DND-41 (cell line): ENCODE results near the gene HDAC4.

Experiments
- EZH2 ChIP-seq: IDR thresholded peaks from 3 replicates; pipeline ENCODE4 v1.6.1; 2012; ENCODE audit warnings: borderline replicate concordance, low read depth, mild to moderate bottlenecking, moderate library complexity, low read length, inconsistent platforms; ENCODE audit not compliant: severe bottlenecking
- TF ChIP-seq, protein P1 (sequence below): IDR thresholded peaks from 2 replicates; pipeline ENCODE4 v1.5.1; 2012; ENCODE audit warnings: borderline replicate concordance, low read length, moderate library complexity, mild to moderate bottlenecking; ENCODE audit not compliant: poor library complexity, severe bottlenecking; ENCODE audit errors: extremely low read depth

GRCh38 chr2:239374896-239375277 lies 25.9 kb downstream of the HDAC4 start:
- TF ChIP-seq, protein P1, sequence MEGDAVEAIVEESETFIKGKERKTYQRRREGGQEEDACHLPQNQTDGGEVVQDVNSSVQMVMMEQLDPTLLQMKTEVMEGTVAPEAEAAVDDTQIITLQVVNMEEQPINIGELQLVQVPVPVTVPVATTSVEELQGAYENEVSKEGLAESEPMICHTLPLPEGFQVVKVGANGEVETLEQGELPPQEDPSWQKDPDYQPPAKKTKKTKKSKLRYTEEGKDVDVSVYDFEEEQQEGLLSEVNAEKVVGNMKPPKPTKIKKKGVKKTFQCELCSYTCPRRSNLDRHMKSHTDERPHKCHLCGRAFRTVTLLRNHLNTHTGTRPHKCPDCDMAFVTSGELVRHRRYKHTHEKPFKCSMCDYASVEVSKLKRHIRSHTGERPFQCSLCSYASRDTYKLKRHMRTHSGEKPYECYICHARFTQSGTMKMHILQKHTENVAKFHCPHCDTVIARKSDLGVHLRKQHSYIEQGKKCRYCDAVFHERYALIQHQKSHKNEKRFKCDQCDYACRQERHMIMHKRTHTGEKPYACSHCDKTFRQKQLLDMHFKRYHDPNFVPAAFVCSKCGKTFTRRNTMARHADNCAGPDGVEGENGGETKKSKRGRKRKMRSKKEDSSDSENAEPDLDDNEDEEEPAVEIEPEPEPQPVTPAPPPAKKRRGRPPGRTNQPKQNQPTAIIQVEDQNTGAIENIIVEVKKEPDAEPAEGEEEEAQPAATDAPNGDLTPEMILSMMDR, result no peak
- TF ChIP-seq EZH2, result no peak
